ENCODE measurements around the gene MBOAT7. TPM values are rescaled to one million over a fixed set of nuclear protein-coding genes. Genes with fewer than 3 reads are reported as not detected.
"Not testable (repeated sequence)": the region's sequence is repeated elsewhere in the genome, so short reads cannot be mapped to it uniquely, and the experiment has no call there.

Gene MBOAT7
- 10 to 100 TPM; 44.6 to 60.5 (median 54.0) TPM for polyA plus RNA-seq (ENCODE audit: insufficient read length in 3 of 3)

GRCh38 chr19:54189145-54189734, at the start of gene MBOAT7:
Gene MBOAT7, minus strand, starts transcription at chr19:54189580. Its CDS starts 1,072 bp downstream, at chr19:54188508.
- no peak for DNase-seq (ENCODE audit: low read depth in 3 of 3, low spot score in 2 of 3)

GRCh38 chr19:54233941-54234340, 44.6 kb upstream of the MBOAT7 start:
- DNase-seq (ENCODE audit: low read depth in 3 of 3, low spot score in 2 of 3) = no peak

DNA sequence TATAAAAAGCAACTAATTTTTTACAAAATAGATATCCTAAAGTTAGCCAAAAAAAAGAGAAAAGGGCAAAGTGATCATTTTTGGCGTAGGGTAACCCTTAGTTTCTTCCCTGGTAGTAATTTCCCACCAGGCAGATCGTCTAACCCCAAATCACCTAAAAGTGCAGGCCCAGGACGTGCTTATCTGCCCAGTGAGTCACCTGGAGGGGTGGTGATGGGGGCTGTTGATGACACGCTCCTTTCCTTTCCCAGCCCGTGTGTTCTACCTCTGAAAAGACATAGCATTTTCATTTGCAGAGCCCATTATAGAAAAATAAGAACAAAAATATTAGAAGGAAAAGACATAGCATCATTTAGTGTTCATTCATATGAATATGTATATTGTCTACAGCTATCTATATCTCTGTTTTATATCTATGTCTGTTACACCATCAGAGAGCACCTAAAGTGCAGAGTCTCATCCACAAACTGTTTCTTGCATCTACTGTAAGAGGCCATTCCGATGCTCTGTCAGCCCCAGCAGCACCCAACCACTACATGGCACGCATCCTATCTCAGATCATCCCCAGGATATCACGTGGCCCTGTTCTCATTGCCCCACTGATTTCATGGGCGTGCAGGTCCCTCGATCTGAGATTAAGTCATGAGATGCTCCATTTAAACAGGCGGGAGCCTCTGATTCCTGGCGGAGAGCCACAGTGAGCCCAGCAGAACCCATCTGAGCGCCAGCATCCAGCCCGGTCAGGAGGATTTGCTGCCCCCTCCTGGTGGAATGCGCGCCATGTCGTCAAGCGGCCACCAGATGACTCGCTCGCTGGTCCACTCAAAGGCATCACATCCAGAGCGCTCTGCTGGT, 41.9 kb upstream of the MBOAT7 start:
- DNase-seq (ENCODE audit: low read depth in 3 of 3, low spot score in 2 of 3) = peak in 1 of 3 donors; percentile 69

- no peak for DNase-seq (ENCODE audit: low read depth in 3 of 3, low spot score in 2 of 3)
Observed at GRCh38 chr19:54230031-54230430, 40.7 kb upstream of the MBOAT7 start.

GRCh38 chr19:54229146-54229545, 39.8 kb upstream of the MBOAT7 start:
- DNase-seq (ENCODE audit: low read depth in 3 of 3, low spot score in 2 of 3) = no peak

DNA sequence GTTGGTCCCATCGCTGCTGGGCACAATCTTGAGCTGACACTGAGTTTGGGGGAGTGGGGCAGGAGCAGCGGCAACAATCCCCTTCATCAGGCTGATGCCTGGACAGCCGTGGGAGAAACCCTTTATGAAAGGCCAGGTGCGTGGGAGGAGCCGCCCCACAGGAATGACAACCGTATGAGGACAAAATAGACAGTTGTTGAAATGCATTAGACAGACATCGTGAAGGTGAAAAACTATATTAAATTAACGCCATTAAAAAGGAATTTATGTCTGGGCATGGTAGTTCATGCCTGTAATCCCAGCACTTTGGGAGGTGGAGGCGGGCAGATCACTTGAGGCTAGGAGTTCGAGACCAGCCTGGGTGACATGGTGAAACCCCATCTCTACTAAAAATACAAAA, 35.2 kb upstream of the MBOAT7 start:
- not testable (repeated sequence) for DNase-seq (ENCODE audit: low read depth in 3 of 3, low spot score in 2 of 3)

DNA sequence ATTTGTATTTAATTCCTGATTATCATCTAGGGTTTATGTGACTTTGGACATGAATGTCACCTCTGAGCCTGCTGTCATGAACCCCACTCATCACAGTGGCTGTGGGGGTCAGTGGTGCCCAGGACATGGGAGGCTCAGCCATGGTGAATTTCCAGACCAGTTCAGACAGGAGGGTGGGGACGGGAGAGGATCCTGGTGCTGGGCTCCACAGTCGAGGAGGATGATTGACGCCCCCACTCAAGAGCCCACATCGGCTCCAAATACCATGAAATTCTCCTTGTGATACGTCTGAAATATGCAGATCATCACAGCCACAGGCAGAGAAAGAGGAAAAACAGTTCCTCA, 34.5 kb upstream of the MBOAT7 start:
- not testable (repeated sequence) for DNase-seq (ENCODE audit: low read depth in 3 of 3, low spot score in 2 of 3)

DNA sequence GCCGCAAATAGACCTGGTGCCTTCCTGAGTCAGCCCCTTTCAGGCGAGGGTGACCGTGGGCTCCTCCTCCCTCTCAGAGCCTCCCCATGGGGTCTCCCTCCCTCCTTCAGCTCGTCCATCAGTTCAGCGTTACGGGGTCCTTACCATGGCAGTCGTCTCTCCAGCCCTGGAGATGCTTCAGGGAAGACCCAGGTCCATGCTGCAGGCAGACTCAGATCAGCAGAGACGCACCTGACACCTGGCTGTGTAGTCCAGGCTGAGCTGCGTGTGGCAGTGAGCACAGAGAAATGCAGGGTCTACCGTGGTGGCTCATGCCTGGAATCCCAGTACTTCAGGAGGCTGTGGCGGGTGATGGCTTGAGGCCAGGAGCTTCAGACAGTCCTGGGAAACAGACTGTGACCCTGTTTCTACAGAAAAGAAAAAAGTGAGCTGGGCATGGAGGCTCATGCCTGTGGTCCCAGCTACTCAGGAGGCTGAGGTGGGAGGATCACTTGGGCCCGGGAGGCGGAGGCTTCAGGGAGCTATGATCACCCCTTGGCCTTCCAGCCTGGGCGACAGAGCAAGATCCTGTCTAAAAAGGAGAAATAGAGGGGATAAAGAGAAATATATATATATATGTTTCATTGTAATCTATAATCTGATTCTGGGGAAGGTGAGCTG, 34.0 kb upstream of the MBOAT7 start:
- not testable (repeated sequence) for DNase-seq (ENCODE audit: low read depth in 3 of 3, low spot score in 2 of 3)

DNA sequence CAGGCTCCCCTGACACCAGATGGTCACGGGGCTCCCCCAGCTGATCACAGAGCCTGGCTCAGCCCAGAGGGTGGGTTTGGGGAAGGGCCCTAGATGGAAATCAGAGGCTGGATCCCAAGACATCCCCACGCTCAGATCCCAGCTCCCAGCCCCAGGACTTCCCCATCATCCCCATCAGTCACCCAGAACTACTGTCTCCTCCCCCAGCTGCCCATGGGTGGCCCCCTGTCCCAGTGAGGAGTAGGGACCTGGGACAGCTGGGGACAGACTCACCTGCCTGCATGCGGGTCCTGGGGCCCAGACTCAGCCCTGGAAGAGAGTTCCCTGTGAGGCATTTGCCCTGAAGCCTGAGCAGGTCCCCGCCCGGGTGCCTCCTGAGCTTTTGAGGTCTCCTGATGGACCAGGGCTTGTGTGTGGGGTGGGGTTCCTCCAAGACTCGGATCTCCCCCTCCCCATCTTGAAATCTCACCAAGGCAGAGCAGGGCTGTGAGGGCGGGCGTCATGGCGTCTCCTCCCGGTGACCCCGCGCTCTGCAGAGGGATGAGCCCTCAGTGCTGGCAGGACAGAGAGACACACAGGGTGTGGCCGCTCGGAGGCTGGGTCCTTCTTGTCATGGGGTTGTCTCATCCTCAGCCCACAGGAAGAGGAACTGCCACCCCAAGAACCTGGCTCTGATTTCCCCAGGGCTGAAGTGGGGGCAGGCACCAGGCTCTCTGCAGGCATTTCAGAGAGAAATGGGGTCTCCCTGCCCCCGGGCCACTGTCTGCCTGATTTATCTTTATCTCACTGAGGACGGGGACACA, 33.3 kb upstream of the MBOAT7 start, which contains the start of gene LILRB3:
Gene LILRB3, minus strand, starts transcription at position 534 of the 803 bp plus-strand sequence. Its CDS starts 31 bp downstream, at position 503.
- not testable (repeated sequence) for DNase-seq (ENCODE audit: low read depth in 3 of 3, low spot score in 2 of 3)

GRCh38 chr19:54221947-54222346, 32.6 kb upstream of the MBOAT7 start:
- not testable (repeated sequence) for DNase-seq (ENCODE audit: low read depth in 3 of 3, low spot score in 2 of 3)

- not testable (repeated sequence) for DNase-seq (ENCODE audit: low read depth in 3 of 3, low spot score in 2 of 3)
Observed at GRCh38 chr19:54219702-54220101, 30.3 kb upstream of the MBOAT7 start.

DNA sequence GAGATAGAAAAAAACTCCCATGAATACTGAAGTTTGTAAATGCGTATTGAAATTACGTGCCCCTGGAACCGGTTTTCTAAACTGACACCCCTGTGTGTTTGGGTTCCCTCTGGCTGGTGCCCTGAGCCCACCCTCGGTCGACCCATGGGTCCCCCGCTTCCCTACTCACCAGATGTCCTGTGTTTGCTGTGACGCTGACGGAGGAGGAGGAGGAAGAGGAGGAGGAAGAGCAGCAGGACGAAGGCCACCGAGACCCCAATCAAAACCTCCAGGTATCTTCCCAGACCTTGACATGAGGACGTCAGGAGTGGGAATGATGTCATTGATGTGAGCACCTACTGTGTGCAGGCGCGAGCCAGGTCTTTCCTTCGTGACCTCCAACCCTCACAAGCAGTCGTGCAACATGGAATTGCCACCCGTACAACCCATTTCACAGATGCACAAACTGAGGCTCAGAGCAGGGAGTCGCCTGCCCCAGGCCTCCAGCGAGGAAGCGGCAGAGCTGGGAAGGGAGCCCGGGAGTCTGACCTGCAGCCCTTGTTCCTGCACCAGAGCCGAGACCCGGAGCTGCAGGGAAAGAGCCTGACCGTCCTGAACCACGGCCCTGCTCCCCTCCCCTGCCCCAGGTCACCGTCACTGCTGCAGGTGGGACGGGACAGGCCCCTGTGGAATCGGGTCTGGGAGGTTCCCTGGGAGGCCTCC, 29.7 kb upstream of the MBOAT7 start:
- DNase-seq (ENCODE audit: low read depth in 3 of 3, low spot score in 2 of 3) = no peak

DNA sequence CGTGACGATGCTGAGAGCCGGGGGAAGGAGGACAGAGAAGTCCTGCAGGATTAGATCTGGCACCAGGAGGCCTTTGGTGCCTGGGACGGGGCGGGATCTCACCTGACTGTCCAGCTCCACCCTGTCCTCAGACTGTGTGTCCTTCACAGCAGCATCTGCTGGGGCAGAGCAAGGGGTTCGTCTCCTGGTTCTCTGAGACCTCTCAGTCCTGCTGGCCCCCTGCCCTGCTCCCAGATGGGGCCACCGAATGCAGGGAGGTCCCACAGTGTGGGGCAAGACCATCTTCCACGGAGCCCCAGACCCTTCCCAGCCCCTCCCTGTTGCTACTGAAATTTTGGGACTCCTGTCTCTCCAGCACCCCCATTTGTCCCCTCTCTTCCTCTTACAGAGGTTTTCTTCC, 28.9 kb upstream of the MBOAT7 start:
- no peak for DNase-seq (ENCODE audit: low read depth in 3 of 3, low spot score in 2 of 3)

DNA sequence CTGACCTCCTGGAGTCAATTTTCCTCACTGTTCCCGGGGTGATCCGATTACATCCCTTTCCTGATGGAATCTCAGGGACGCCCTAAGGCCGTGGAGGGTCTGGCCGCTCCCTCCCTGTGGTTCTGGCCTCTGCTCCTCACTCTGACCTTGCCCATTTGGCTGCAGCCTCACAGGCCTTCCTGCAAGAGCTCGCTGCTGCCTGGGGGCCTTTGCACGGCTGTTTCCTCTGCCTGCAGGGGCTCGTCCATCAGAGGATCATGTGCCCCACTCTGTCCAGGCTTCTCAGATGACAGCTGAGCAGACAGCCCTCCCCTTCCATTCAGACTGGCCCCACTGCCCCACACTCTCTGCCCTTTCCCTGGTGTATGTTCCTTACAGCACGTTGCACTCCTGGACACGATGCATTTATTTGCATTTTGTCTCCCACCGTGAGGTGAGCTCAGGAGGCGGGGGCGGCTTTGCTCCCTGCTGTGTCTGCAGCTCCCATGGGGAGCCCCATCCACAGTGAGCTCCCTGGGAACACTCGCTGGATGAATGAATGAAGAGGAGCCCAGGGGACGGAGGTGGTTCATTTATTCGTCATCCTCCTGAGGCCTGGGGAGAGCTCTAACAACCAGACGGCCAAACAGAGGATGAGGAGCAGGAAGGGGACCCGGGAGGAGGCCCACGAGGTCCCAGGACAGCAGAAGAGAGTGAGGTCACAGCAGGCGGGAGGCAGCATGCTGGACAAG, 28.3 kb upstream of the MBOAT7 start:
- DNase-seq (ENCODE audit: low read depth in 3 of 3, low spot score in 2 of 3) = not testable (repeated sequence)

DNA sequence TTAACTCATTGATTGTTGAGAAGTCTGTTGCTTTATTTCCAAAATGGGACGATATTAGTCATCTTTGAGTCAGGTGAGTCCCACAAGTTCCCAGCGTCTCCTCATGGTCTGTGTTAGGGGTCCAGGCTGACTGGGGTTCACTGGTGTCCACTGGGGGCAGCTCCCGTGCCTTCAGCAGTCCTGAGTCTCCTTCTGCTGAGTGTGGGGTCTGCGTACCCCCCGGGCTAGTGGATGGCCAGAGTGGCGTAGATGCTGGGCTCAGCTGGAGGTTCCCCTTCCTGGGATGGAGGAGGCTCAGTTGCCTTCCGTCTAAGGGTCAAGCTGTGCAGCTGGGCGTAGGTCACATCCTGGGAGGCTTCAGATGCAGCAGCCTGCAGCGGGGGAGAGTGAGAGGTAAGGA, 27.5 kb upstream of the MBOAT7 start:
- no peak for DNase-seq (ENCODE audit: low read depth in 3 of 3, low spot score in 2 of 3)

DNA sequence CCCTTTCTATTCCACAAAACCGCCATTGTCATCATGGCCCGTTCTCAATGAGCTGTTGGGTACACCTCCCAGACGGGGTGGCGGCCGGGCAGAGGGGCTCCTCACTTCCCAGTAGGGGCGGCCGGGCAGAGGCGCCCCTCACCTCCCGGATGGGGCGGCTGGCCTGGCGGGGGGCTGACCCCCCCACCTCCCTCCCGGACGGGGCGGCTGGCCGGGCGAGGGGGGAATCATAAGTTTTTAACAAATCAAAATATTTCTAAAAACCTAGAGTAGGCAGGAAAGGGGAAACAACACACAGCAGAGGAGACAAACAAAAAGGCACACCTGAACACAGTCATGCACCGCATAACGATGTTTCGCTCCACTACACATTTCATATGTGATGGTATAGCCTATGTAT, 25.4 kb upstream of the MBOAT7 start:
- DNase-seq (ENCODE audit: low read depth in 3 of 3, low spot score in 2 of 3) = not testable (repeated sequence)

DNA sequence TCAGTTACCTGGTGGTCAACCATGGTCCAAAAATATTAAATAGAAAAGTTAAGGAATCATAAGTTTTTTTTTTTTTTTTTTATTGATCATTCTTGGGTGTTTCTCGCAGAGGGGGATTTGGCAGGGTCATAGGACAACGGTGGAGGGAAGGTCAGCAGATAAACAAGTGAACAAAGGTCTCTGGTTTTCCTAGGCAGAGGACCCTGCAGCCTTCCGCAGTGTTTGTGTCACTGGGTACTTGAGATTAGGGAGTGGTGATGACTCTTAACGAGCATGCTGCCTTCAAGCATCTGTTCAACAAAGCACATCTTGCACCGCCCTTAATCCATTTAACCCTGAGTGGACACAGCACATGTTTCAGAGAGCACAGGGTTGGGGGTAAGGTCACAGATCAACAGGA, 24.8 kb upstream of the MBOAT7 start:
- DNase-seq (ENCODE audit: low read depth in 3 of 3, low spot score in 2 of 3) = not testable (repeated sequence)

GRCh38 chr19:54211235-54211634, 21.9 kb upstream of the MBOAT7 start:
- no peak for DNase-seq (ENCODE audit: low read depth in 3 of 3, low spot score in 2 of 3)

DNA sequence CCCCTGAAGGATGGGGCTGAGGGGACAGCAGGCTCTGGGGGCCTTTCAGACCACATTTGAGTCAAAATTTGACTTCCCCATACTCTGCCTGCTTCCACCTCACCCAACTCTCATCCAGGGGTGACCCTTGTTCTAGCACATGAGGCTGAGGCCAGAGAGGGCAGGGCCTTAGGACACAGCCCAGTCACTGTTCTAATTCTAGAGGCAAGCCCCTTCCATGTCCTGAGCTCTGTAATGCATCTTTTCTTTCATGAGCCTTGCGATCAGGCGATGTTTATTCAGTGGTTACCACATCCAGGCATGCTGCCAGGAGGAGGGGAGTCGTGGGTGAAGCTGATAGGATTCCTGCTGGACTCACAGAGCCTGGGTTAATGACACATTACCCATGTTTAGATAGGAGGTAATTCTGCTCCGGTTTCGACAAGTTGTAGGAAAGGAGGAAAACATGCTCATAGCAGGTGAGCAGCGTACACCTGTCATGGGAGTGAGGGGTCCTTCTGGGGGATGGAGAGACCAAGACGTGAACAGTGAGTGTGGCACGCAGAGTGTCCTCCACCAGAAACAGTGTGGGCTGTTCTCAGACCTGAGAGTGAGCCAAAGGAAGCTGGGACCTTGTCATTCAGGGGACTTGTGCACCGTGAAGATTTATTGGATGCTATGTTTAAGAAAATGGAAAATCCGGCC, 20.6 kb upstream of the MBOAT7 start:
- peak in 2 of 3 donors; percentile 72 to 87 for DNase-seq (ENCODE audit: low read depth in 3 of 3, low spot score in 2 of 3)
